Choroid plexus epithelial cell (primary cell): ENCODE results near the gene NBL1.
"Not testable (repeated sequence)": the region's sequence is repeated elsewhere in the genome, so short reads cannot be mapped to it uniquely, and the experiment has no call there.

ENCODE experiments used
- DNase-seq: peaks from one replicate; pipeline ENCODE4 v3.0.0-alpha.2; 2010; ENCODE audit warnings: low read depth
- H3K4me3 ChIP-seq: 2 replicates; pipeline ENCODE4 v1.5.1; 2011; ENCODE audit warnings: low read depth, mild to moderate bottlenecking, control low read depth, low read length, moderate library complexity
- TF ChIP-seq, protein P1 (sequence below): conservative IDR thresholded peaks from 2 replicates; pipeline ENCODE4 v1.5.1; 2011; ENCODE audit warnings: low read depth, mild to moderate bottlenecking, control low read depth, inconsistent platforms, low read length, moderate library complexity

NBL1 gene

DNA sequence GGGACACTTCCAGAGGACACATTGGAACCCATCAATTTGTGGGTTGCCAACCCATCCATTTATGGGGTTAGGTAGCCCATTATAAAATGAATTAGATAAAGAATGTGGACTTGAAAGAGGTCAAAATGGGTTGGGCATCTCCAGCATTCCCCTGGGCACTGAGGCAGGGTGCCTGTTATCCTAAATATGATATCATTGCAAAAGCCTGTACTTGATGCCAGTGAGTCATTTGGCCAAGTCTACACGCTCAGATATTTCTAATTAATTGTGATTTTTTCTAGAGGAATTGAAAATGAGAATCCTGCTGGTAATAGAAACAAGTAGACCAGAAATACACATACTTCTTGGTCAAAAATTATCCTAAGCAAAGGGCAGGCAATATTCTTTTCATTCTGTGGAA, 21.9 kb upstream of the NBL1 start:
- peak; percentile 54 for DNase-seq
- TF ChIP-seq, protein P1, sequence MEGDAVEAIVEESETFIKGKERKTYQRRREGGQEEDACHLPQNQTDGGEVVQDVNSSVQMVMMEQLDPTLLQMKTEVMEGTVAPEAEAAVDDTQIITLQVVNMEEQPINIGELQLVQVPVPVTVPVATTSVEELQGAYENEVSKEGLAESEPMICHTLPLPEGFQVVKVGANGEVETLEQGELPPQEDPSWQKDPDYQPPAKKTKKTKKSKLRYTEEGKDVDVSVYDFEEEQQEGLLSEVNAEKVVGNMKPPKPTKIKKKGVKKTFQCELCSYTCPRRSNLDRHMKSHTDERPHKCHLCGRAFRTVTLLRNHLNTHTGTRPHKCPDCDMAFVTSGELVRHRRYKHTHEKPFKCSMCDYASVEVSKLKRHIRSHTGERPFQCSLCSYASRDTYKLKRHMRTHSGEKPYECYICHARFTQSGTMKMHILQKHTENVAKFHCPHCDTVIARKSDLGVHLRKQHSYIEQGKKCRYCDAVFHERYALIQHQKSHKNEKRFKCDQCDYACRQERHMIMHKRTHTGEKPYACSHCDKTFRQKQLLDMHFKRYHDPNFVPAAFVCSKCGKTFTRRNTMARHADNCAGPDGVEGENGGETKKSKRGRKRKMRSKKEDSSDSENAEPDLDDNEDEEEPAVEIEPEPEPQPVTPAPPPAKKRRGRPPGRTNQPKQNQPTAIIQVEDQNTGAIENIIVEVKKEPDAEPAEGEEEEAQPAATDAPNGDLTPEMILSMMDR = no peak
- H3K4me3 ChIP-seq = no peak overlapping the region

DNA sequence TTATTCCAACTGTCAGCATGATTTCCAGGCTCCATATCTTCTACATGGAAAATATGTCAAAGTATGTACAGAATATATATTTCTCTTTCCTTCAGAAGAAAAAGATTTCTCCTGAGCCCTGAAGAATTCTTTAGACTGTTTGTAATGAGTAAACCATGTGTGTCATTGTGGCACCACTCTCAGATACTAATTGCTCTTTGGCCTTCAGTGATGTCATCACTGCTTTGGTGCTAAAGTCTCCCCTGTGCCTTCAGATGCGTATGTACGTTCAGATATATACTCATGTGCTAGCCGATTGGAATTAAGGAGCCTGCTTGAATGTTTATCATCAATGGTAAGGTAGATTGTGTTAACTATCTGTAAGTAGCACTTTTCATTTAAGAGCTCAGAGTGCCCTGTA, 20.6 kb upstream of the NBL1 start:
- TF ChIP-seq, protein P1 = no peak
- DNase-seq = peak; percentile 30
- H3K4me3 ChIP-seq = no peak overlapping the region

DNA sequence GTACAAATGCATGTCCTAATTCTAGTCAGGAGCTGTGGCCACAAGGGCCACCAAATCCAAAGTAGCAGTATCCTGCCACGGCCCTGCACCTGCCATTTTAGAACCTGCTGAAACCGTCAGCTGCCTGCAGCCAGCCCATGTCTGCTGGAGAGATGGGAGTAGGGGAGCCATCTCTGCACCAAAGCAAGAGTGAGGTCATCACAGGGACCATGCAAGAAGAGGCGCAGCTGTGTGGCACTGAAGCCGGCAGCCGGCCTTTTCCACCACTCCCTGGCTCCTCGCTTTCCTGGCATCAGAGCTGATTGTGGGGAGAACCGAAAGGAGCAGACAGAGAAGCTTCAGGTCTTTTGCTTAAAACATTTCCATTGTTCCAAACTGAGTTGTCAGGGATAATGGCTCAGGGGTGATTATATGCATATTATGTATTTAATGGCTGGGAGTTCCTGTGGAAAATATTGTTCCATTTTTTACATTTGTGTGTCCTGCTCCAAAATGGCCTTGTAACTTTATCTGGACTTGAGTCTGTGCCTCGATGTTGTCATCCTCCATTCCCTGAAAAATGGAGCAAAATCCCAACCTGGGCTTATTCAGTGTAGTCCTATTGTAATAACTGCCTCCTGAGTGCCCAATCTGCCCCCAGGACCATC, 18.7 kb upstream of the NBL1 start:
- TF ChIP-seq, protein P1 = no peak
- no peak for DNase-seq
- no peak overlapping the region for H3K4me3 ChIP-seq

DNA sequence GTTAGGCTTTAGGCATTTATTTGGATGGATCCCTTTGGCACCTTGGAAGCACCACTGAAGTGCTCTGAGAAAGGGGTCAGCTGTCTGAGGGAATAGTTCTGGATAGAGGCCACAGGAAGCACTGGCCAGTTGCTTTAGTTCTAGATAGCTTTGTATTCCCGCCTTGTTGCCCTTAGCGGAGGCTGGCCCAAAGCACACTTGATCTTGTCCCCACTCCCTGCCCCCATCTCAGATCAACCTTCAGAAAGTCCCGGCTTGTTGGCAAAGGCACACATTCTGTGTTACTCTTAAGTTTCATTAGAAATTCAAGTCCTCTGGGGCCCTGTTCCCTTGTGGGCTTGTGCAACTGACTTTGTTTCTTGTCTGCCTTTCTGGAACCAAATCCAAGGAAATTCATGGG, 15.2 kb upstream of the NBL1 start:
- no peak overlapping the region for H3K4me3 ChIP-seq
- DNase-seq = no peak
- TF ChIP-seq, protein P1 = no peak

DNA sequence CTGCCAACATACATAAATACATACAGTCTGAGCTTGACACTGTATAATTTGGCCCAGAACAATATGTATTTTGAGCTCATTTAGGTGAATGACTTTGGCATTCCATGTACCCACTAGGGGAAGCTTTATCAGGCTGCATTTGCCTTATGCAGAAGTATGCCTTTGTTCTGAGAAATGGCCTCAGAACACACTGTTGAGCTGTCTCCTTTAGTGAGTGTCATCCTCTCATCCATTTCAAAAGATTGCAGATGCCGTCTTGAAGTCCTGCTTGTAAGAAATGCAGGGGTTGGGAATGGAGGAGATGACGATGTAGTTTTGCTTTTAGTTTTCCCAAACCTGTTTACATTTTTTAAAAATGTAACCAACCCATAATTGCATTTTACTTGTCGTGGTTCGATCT, 14.8 kb upstream of the NBL1 start:
- TF ChIP-seq, protein P1 = no peak
- no peak for DNase-seq
- no peak overlapping the region for H3K4me3 ChIP-seq

DNA sequence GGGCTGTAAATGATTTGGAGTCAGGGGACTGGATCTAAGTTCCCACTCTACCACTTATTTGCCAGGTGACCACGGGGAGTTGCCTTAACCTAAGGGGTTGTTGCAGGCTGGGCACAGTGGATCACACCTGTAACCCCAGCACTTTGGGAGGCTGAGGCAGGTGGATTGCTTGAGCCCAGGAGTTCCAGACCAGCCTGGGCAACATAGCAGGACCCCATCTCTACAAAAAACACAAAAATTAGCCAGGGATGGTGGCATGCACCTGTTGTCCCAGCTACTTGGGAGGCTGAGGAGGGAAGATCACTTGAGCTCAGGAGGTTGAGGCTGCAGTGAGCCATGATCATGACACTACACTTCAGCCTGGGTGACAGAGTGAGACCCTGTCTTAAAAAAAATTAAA, 13.9 kb upstream of the NBL1 start:
- not testable (repeated sequence) for DNase-seq, H3K4me3 ChIP-seq

DNA sequence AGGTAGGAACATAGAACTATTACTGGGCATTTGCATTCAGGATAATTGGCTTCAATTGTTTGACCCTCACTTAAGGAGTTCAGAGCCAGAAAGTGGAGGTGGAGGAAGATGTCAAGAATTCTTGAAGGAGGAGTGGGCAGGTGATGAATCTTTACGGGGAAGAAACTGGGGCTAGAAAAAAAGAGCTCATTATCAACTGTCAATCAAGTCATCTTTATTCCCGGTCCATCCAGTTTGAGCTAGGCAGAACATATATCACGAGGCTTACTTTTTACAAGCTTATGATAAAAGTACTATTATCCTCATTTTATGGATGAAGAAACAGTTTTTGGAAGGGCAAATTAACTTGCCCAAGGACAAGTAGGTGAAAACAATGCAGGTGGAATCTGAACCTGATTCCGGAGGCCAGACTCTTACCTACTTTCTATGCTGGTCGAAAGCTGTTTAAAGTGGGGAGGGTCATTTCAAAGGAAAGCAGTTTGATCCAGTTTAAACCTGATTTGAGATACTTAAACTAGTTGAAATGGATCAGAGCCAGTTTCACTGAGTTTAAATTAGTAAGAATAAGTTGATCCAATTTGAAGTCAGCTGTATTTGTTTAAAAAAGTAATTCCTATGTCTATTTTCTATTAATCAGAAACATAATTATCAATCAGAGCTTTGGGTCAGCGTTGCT, 13.3 kb upstream of the NBL1 start:
- no peak overlapping the region for H3K4me3 ChIP-seq
- TF ChIP-seq, protein P1 = no peak
- DNase-seq = no peak
